Liver (tissue), 9 donors: ENCODE results near the gene PLAC1. TPM values are rescaled to one million over a fixed set of nuclear protein-coding genes. Genes with fewer than 3 reads are reported as not detected.

Source experiments
- DNase-seq: peaks from one replicate; pipeline ENCODE4 v3.0.0-alpha.2; 2017; ENCODE audit warnings: low spot score
- H3K27ac ChIP-seq, 2 donors: one replicate each; pipeline ENCODE4 v1.7.0; 2013; ENCODE audit warnings: inconsistent platforms in 2 of 2, low read length in 2 of 2, control low read depth in 1 of 2, low read depth in 1 of 2, mild to moderate bottlenecking in 1 of 2
- H3K27me3 ChIP-seq, 4 donors: one replicate each; pipeline versions ENCODE4 v1.6.1 to v1.7.0; 2013; ENCODE audit warnings: low read length in 3 of 4, inconsistent platforms in 1 of 4, mild to moderate bottlenecking in 1 of 4, moderate library complexity in 1 of 4; ENCODE audit not compliant: control insufficient read depth in 4 of 4, insufficient read depth in 4 of 4
- H3K36me3 ChIP-seq, 4 donors: one replicate each; pipeline versions ENCODE4 v1.6.1 to v1.7.0; 2013; ENCODE audit warnings: low read length in 3 of 4, mild to moderate bottlenecking in 3 of 4, low read depth in 1 of 4, moderate library complexity in 1 of 4; ENCODE audit not compliant: control insufficient read depth in 4 of 4, insufficient read depth in 3 of 4
- H3K4me1 ChIP-seq, 4 donors: one replicate each; pipeline versions ENCODE4 v1.6.1 to v1.7.0; 2013; ENCODE audit warnings: low read length in 3 of 4, mild to moderate bottlenecking in 3 of 4, moderate library complexity in 1 of 4; ENCODE audit not compliant: control insufficient read depth in 4 of 4, insufficient read depth in 4 of 4
- H3K4me3 ChIP-seq, 3 donors: one replicate each; pipeline versions ENCODE4 v1.6.1 to v1.7.0; 2013; ENCODE audit warnings: low read length in 3 of 3, control low read depth in 1 of 3, low read depth in 1 of 3, mild to moderate bottlenecking in 1 of 3
- H3K9ac ChIP-seq, 2 donors: one replicate each; pipeline ENCODE4 v1.7.0; 2013; ENCODE audit warnings: low read length in 2 of 2, mild to moderate bottlenecking in 2 of 2, moderate library complexity in 2 of 2, control low read depth in 1 of 2, low read depth in 1 of 2
- H3K9me3 ChIP-seq, 4 donors: one replicate each; pipeline versions ENCODE4 v1.6.1 to v1.7.0; 2013; ENCODE audit warnings: low read length in 3 of 4; ENCODE audit not compliant: control insufficient read depth in 4 of 4
- FOXA1 ChIP-seq: IDR thresholded peaks from 2 replicates; pipeline ENCODE4 v1.6.1; 2016; ENCODE audit warnings: antibody characterized with exemption
- FOXA2 ChIP-seq: IDR thresholded peaks from 2 replicates; pipeline ENCODE4 v1.6.1; 2016; ENCODE audit warnings: antibody characterized with exemption
- GABPA ChIP-seq, 2 donors: IDR thresholded peaks in 1 of 2; conservative IDR thresholded peaks in 1 of 2; 2 replicates each; pipeline ENCODE4 v1.6.1; 2016; ENCODE audit warnings: antibody characterized with exemption in 2 of 2, mild to moderate bottlenecking in 1 of 2, moderate library complexity in 1 of 2
- HNF4A ChIP-seq, 2 donors: conservative IDR thresholded peaks; 2 replicates each; pipeline ENCODE4 v1.6.1; 2016; ENCODE audit warnings: antibody characterized with exemption in 2 of 2, mild to moderate bottlenecking in 2 of 2
- HNF4G ChIP-seq: IDR thresholded peaks from 2 replicates; pipeline ENCODE4 v1.6.1; 2016; ENCODE audit warnings: antibody characterized with exemption
- JUND ChIP-seq, 2 donors: IDR thresholded peaks; 2 replicates each; pipeline ENCODE4 v1.6.1; 2016; ENCODE audit warnings: antibody characterized with exemption in 2 of 2
- NR2F2 ChIP-seq: IDR thresholded peaks from 2 replicates; pipeline ENCODE4 v1.6.1; 2016; ENCODE audit warnings: antibody characterized with exemption
- RAD21 ChIP-seq, 2 donors: IDR thresholded peaks; 2 replicates each; pipeline ENCODE4 v1.6.1; 2016; ENCODE audit warnings: antibody characterized with exemption in 2 of 2, mild to moderate bottlenecking in 2 of 2
- RXRA ChIP-seq, 2 donors: IDR thresholded peaks; 2 replicates each; pipeline ENCODE4 v1.6.1; 2017 to 2018; ENCODE audit warnings: antibody characterized with exemption in 2 of 2, mild to moderate bottlenecking in 1 of 2
- SP1 ChIP-seq: IDR thresholded peaks from 2 replicates; pipeline ENCODE4 v1.6.1; 2018; ENCODE audit warnings: antibody characterized with exemption, mild to moderate bottlenecking
- TAF1 ChIP-seq: conservative IDR thresholded peaks from 2 replicates; pipeline ENCODE4 v1.6.1; 2016; ENCODE audit warnings: antibody characterized with exemption, mild to moderate bottlenecking
- YY1 ChIP-seq: IDR thresholded peaks from 2 replicates; pipeline ENCODE4 v1.6.1; 2016; ENCODE audit warnings: antibody characterized with exemption, mild to moderate bottlenecking
- WGBS: extraction: QIAGEN DNeasy Blood & Tissue Kit; methylation state at CpG from one replicate; pipeline ENCODE4 v1.1.7; 2013; 5-methylcytosine and 5-hydroxymethylcytosine counted together
- polyA plus RNA-seq, 2 donors: library from polyadenylated mRNA; stranded (reverse) in 1 of 2; unstranded in 1 of 2; fragments of 200-250 nt in 1 of 2; fragments of >200 nt in 1 of 2; fragmentation: Nextera tagmentation in 1 of 2; extraction: Ambion mirVana in 1 of 2; gene quantifications; one replicate each; pipeline versions ENCODE4 v1.2.1 to v1.2.3, GENCODE V29; 2013 to 2015
- total RNA-seq, 2 donors: library from RNA; depleted of rRNA; stranded (reverse); fragments of >200 nt; gene quantifications; one replicate each; pipeline ENCODE4 v1.2.3, GENCODE V29; 2014
- TF ChIP-seq, protein P1 (sequence below): IDR thresholded peaks from 2 replicates; pipeline ENCODE4 v1.6.1; 2016; ENCODE audit warnings: antibody characterized with exemption
- TF ChIP-seq, protein P2 (sequence below): IDR thresholded peaks from 2 replicates; pipeline ENCODE4 v1.6.1; 2016; ENCODE audit warnings: antibody characterized with exemption
- TF ChIP-seq, protein P3 (sequence below): IDR thresholded peaks from 2 replicates; pipeline ENCODE4 v1.6.1; 2016; ENCODE audit warnings: antibody characterized with exemption
- donor health status: healthy.
- donor health status: healthy.
- donor health status: healthy.
- donor health status: healthy.
- donor health status: healthy.

PLAC1 gene
- total and polyA plus RNA-seq, 4 donors = not detected

DNA sequence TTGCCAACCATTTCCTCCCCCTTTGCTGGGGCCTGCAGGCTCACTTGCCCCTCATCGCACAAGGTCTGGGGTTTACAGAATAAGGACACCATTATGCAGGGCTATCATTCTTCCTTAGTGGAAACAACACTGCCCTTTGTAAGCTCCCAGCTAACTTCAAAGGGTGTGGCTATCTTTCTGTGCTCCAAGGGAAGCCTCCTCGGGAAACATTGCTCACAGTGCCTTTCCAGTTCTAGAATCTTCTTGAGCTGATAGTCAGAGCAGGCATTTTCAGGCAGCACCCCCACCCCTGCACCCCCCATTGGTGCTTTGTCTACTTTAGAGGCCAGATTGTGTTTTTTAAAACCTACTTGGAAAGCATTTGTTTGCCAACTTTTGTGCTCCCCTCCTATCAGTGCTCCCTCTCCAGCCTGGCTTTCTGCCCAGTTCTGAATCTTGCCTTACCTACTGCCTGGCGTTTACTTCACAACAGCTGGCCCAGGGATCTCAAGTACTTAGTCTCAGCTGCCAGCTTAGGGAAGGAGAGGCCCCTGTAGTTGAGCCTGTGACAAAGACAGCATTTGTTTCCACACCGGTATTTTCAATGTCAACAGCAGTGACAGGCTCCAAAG lies 53.5 kb downstream of the PLAC1 start:
- no peaks in the 10 kb centered on the region for H3K4me1 ChIP-seq
- H3K27ac ChIP-seq = no peak overlapping the region
- no peak overlapping the region for H3K4me3 ChIP-seq
- H3K27me3 ChIP-seq = peaks cover 0 to 3% (median 0%) of the 10 kb centered on the region in 4 donors
- TF ChIP-seq YY1 (no peak), SP1 (no peak), GABPA (IDR thresholded peaks at IDR 0.05 in 1 of 2, conservative IDR thresholded peaks at IDR 0.05 in 1 of 2) (no peak)
- DNase-seq = no peak
- no peaks in the 10 kb centered on the region for H3K36me3 ChIP-seq
- 58% methylated on average over 4 of the region's 4 CpGs for WGBS
- H3K9me3 ChIP-seq = no peaks in the 10 kb centered on the region
- H3K9ac ChIP-seq = no peak overlapping the region

DNA sequence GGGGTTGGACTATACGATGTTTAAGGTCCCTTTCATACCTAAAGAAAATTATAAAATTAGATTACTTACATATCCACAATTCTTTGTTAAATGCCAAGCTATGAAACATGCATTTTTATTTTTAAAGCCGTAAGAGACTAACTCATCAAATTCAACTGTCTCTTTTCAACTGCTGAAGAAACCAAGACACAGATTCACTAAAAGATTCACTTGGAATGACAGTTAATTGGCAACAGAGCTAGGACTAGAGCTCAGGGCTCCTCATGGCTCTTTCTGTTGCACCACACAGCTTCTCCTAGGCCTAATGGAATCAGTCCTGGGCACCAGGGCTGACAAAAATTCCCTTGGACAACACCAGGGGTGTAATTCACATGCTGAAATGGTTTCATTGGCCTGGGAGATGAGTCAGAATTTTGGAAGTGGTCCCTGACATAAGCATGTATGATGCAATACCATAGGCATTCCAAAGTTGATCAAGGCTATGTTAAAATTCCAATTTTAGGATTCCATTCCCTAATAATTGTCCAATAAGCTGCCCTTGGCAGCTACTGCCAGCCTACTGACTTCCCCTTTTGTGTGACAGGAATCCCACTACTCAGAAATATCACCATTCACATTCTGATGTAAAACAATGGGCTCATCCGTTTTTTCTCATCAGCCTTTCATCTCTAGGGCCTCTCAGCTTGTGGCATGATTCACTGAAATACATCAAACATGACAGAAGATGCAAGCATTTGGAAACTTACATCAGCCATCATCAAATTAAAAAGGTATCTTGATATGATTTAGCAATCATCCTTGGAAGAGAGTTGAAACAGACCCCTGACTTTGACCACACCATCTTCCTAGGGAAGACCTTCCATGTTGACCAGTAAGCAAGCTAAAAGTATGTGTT lies 54.2 kb downstream of the PLAC1 start:
- no peaks in the 10 kb centered on the region for H3K4me1 ChIP-seq

DNA sequence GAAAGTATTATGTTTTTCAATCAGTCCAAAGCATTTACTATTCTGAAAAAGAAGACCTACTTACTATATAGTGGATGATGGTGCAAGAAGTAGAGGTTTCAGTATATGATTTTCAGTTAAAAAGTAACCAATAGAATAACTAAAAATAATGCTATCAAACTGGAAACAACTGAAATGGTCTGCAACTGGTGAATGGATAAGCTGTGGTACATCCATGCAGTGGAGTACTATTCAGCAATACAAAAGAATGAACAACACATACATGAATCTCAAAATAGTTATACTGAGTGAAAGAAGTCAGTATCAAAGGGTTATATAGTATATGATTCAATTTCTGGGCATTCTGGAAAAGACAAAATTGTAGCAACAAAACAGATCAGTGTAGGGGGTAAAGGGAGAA lies 55.9 kb downstream of the PLAC1 start:
- no peaks in the 10 kb centered on the region for H3K9me3 ChIP-seq
- peaks cover 0 to 3% (median 0%) of the 10 kb centered on the region in 4 donors for H3K27me3 ChIP-seq
- H3K4me1 ChIP-seq = no peaks in the 10 kb centered on the region
- H3K4me3 ChIP-seq = no peak overlapping the region
- no peak for DNase-seq
- no peak overlapping the region for H3K27ac ChIP-seq
- H3K36me3 ChIP-seq = no peaks in the 10 kb centered on the region
- TF ChIP-seq YY1 (no peak), FOXA1 (no peak), HNF4G (no peak), RXRA (IDR thresholded peaks at IDR 0.05) (no peak), NR2F2 (no peak), GABPA (IDR thresholded peaks at IDR 0.05 in 1 of 2, conservative IDR thresholded peaks at IDR 0.05 in 1 of 2) (no peak), JUND (IDR thresholded peaks at IDR 0.05) (no peak), HNF4A (conservative IDR thresholded peaks at IDR 0.05) (no peak), FOXA2 (no peak), RAD21 (IDR thresholded peaks at IDR 0.05) (no peak), TAF1 (no peak)
- TF ChIP-seq, protein P1, sequence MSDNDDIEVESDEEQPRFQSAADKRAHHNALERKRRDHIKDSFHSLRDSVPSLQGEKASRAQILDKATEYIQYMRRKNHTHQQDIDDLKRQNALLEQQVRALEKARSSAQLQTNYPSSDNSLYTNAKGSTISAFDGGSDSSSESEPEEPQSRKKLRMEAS = no peak
- TF ChIP-seq, protein P2, sequence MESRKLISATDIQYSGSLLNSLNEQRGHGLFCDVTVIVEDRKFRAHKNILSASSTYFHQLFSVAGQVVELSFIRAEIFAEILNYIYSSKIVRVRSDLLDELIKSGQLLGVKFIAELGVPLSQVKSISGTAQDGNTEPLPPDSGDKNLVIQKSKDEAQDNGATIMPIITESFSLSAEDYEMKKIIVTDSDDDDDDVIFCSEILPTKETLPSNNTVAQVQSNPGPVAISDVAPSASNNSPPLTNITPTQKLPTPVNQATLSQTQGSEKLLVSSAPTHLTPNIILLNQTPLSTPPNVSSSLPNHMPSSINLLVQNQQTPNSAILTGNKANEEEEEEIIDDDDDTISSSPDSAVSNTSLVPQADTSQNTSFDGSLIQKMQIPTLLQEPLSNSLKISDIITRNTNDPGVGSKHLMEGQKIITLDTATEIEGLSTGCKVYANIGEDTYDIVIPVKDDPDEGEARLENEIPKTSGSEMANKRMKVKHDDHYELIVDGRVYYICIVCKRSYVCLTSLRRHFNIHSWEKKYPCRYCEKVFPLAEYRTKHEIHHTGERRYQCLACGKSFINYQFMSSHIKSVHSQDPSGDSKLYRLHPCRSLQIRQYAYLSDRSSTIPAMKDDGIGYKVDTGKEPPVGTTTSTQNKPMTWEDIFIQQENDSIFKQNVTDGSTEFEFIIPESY = no peak
- TF ChIP-seq, protein P3, sequence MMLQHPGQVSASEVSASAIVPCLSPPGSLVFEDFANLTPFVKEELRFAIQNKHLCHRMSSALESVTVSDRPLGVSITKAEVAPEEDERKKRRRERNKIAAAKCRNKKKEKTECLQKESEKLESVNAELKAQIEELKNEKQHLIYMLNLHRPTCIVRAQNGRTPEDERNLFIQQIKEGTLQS = no peak
- H3K9ac ChIP-seq = no peak overlapping the region

More for the DNA sequence above, 54.2 kb downstream of the PLAC1 start:
- H3K4me3 ChIP-seq = no peak overlapping the region
- H3K27ac ChIP-seq = no peak overlapping the region
- H3K9me3 ChIP-seq = no peaks in the 10 kb centered on the region
- H3K27me3 ChIP-seq = peaks cover 0 to 3% (median 0%) of the 10 kb centered on the region in 4 donors
- no peaks in the 10 kb centered on the region for H3K36me3 ChIP-seq
- TF ChIP-seq YY1 (no peak), RAD21 (IDR thresholded peaks at IDR 0.05) (no peak), GABPA (IDR thresholded peaks at IDR 0.05 in 1 of 2, conservative IDR thresholded peaks at IDR 0.05 in 1 of 2) (no peak), SP1 (no peak)
- TF ChIP-seq, protein P1 = no peak
- WGBS = 79% methylated on average over 3 of the region's 3 CpGs
- DNase-seq = no peak
- no peak overlapping the region for H3K9ac ChIP-seq
